HG03565 (cell line): ENCODE results near the gene RGPD6.
"Not testable (repeated sequence)": the region's sequence is repeated elsewhere in the genome, so short reads cannot be mapped to it uniquely, and the experiment has no call there.

Experiments used
- ATAC-seq: cut with Tn5 transposase; IDR thresholded peaks from one replicate; pipeline ENCODE4 v1.9.1; 2021; ENCODE audit warnings: mild to moderate bottlenecking, moderate library complexity; ENCODE audit not compliant: unreplicated experiment

The RGPD6 gene

GRCh38 chr2:110482697-110483096 lies 94.3 kb downstream of the RGPD6 start:
- not testable (repeated sequence) for ATAC-seq

- not testable (repeated sequence) for ATAC-seq
These were observed 95.8 kb downstream of the RGPD6 start for GRCh38 chr2:110481200-110481599.

GRCh38 chr2:110480084-110480483 lies 96.9 kb downstream of the RGPD6 start:
- ATAC-seq, result not testable (repeated sequence)

GRCh38 chr2:110477370-110477769 lies 99.7 kb downstream of the RGPD6 start:
- ATAC-seq, result not testable (repeated sequence)

- ATAC-seq, result not testable (repeated sequence)
These were observed 100.1 kb downstream of the RGPD6 start for GRCh38 chr2:110476952-110477351.

GRCh38 chr2:110475627-110476359 lies 101.2 kb downstream of the RGPD6 start:
- not testable (repeated sequence) for ATAC-seq

GRCh38 chr2:110474898-110475297 lies 102.1 kb downstream of the RGPD6 start:
- ATAC-seq, result peak; percentile 99

- not testable (repeated sequence) for ATAC-seq
These were observed 104.0 kb downstream of the RGPD6 start for GRCh38 chr2:110473059-110473358.

- ATAC-seq, result not testable (repeated sequence)
These were observed 104.6 kb downstream of the RGPD6 start, which contains the start of gene LIMS4 for GRCh38 chr2:110472171-110473058. LIMS4 (minus strand) TSS chr2:110472816; CDS start chr2:110472778, 38 bp downstream.

GRCh38 chr2:110468921-110469320 lies 108.1 kb downstream of the RGPD6 start:
- not testable (repeated sequence) for ATAC-seq

GRCh38 chr2:110465312-110465711 lies 111.7 kb downstream of the RGPD6 start:
- peak; percentile 85 for ATAC-seq
